Mesothelial cell of epicardium (in vitro differentiated cells): Measurements from ENCODE around the gene C10orf71. TPM values are rescaled to one million over a fixed set of nuclear protein-coding genes. Genes with fewer than 3 reads are reported as not detected.

Experiments used
- DNase-seq, 2 experiments: peaks; one replicate each; pipeline ENCODE4 v3.0.0; 2021; ENCODE audit warnings: low spot score in 2 of 2; ENCODE audit not compliant: unreplicated experiment in 2 of 2
- H3K27ac Mint-ChIP-seq: 2 replicates; pipeline ENCODE4 v1.8.0; 2021; ENCODE audit warnings: mixed read lengths
- H3K27me3 Mint-ChIP-seq: 2 replicates; pipeline ENCODE4 v1.8.0; 2021; ENCODE audit warnings: low read depth, mixed read lengths
- H3K36me3 Mint-ChIP-seq: 2 replicates; pipeline ENCODE4 v1.8.0; 2021; ENCODE audit warnings: mixed read lengths
- H3K4me1 Mint-ChIP-seq: 2 replicates; pipeline ENCODE4 v1.8.0; 2021; ENCODE audit warnings: mixed read lengths
- H3K4me3 Mint-ChIP-seq: 2 replicates; pipeline ENCODE4 v1.8.0; 2021; ENCODE audit warnings: mild to moderate bottlenecking, moderate library complexity, mixed read lengths
- H3K9me3 Mint-ChIP-seq: 2 replicates; pipeline ENCODE4 v1.8.0; 2021; ENCODE audit warnings: mixed read lengths
- total RNA-seq: library from RNA; stranded (reverse); gene quantifications from 3 replicates; pipeline ENCODE4 v1.2.1, GENCODE V29; 2021
- TF ChIP-seq, protein P1 (sequence below): fragments of 200-600 bp; sonication (generic); IDR thresholded peaks from one replicate; pipeline ENCODE4 v1.5.0; 2021; ENCODE audit warnings: antibody characterized with exemption; ENCODE audit not compliant: unreplicated experiment

The C10orf71 gene
- total RNA-seq, 1 donor from 2014 or later = not detected

DNA sequence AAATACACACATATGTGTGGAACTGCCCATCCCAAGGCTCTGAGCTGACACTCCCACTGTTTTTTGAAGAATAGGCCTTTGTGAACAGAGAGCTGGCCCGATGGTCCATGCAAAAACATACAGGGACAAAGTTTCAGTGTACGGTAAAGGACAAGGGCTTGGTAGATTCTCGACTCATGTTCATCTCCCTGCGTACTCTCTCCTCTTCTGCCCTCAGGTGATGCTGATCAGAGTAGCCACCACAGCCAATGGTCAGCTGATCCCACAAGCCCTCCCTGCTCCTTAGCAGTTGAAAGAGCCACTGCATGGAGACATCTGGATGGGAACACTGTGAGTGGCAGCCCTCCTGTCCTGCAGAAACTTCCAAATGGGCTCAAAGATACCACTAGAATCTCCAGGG is 23.1 kb upstream of the C10orf71 start:
- Mint-ChIP-seq H3K4me1 (peaks cover 4% of the 10 kb centered on the region), H3K9me3 (no peaks in the 10 kb centered on the region), H3K4me3 (no peak overlapping the region), H3K27ac (peak overlapping the region; percentile 20), H3K36me3 (no peaks in the 10 kb centered on the region), H3K27me3 (peaks cover 27% of the 10 kb centered on the region)
- DNase-seq = no peak
- TF ChIP-seq, protein P1, sequence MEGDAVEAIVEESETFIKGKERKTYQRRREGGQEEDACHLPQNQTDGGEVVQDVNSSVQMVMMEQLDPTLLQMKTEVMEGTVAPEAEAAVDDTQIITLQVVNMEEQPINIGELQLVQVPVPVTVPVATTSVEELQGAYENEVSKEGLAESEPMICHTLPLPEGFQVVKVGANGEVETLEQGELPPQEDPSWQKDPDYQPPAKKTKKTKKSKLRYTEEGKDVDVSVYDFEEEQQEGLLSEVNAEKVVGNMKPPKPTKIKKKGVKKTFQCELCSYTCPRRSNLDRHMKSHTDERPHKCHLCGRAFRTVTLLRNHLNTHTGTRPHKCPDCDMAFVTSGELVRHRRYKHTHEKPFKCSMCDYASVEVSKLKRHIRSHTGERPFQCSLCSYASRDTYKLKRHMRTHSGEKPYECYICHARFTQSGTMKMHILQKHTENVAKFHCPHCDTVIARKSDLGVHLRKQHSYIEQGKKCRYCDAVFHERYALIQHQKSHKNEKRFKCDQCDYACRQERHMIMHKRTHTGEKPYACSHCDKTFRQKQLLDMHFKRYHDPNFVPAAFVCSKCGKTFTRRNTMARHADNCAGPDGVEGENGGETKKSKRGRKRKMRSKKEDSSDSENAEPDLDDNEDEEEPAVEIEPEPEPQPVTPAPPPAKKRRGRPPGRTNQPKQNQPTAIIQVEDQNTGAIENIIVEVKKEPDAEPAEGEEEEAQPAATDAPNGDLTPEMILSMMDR = no peak

DNA sequence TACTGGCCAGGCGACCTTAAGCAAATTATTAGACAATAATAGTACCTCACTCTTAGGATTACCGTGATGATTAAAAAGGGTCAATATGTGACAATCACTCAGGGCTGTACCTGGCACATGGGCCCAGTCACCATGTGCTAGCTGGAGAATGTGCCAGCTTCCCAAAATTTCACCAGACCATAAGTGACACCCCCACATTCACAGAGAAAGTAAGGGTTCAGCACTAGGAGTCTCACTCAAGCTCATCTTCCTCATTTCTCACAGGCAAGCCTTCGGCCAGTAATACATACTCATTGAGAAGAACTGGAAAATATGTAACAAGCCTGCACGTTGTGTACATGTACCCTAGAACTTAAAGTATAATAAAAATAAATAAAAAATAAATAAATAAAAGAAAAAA is 22.4 kb upstream of the C10orf71 start:
- TF ChIP-seq, protein P1 = no peak
- Mint-ChIP-seq H3K36me3 (no peaks in the 10 kb centered on the region), H3K27me3 (peaks cover 31% of the 10 kb centered on the region), H3K4me3 (no peak overlapping the region), H3K27ac (no peak overlapping the region), H3K9me3 (no peaks in the 10 kb centered on the region), H3K4me1 (peaks cover 4% of the 10 kb centered on the region)
- no peak for DNase-seq

- no peak for DNase-seq
- Mint-ChIP-seq H3K27ac (no peak overlapping the region), H3K27me3 (peaks cover 34% of the 10 kb centered on the region), H3K9me3 (no peaks in the 10 kb centered on the region), H3K4me1 (peaks cover 4% of the 10 kb centered on the region), H3K36me3 (no peaks in the 10 kb centered on the region), H3K4me3 (no peak overlapping the region)
- TF ChIP-seq, protein P1 = no peak
These were observed 21.0 kb upstream of the C10orf71 start for GRCh38 chr10:49277973-49278372.

GRCh38 chr10:49278497-49278981 is 20.4 kb upstream of the C10orf71 start:
- H3K4me3 Mint-ChIP-seq = no peak overlapping the region
- no peak for DNase-seq
- peaks cover 36% of the 10 kb centered on the region for H3K27me3 Mint-ChIP-seq
- no peaks in the 10 kb centered on the region for H3K9me3 Mint-ChIP-seq
- peaks cover 6% of the 10 kb centered on the region for H3K4me1 Mint-ChIP-seq
- no peaks in the 10 kb centered on the region for H3K36me3 Mint-ChIP-seq
- no peak overlapping the region for H3K27ac Mint-ChIP-seq
- TF ChIP-seq, protein P1 = no peak

- no peak for DNase-seq
- no peak overlapping the region for H3K27ac Mint-ChIP-seq
- no peaks in the 10 kb centered on the region for H3K9me3 Mint-ChIP-seq
- H3K4me3 Mint-ChIP-seq = no peak overlapping the region
- peaks cover 36% of the 10 kb centered on the region for H3K27me3 Mint-ChIP-seq
- TF ChIP-seq, protein P1 = no peak
- H3K36me3 Mint-ChIP-seq = no peaks in the 10 kb centered on the region
- peaks cover 6% of the 10 kb centered on the region for H3K4me1 Mint-ChIP-seq
These were observed 19.7 kb upstream of the C10orf71 start for GRCh38 chr10:49279015-49279880.
